Vagina (tissue), 2 donors: ENCODE measurements around the gene SYNM.

Experiments
- CTCF ChIP-seq, 3 experiments: fragments of 450-650 bp in 2 of 3; fragments of 200-600 bp in 1 of 3; sonication (generic) in 1 of 3; IDR thresholded peaks; one replicate each; pipeline ENCODE4 v1.5.1; 2017 to 2019; ENCODE audit warnings: antibody characterized with exemption in 3 of 3, mild to moderate bottlenecking in 2 of 3, moderate library complexity in 2 of 3
- POLR2A ChIP-seq, 2 donors: fragments of 450-650 bp; IDR thresholded peaks; one replicate each; pipeline ENCODE4 v1.6.1; 2017; ENCODE audit warnings: antibody characterized with exemption in 2 of 2, mild to moderate bottlenecking in 2 of 2, moderate library complexity in 2 of 2
- POLR2AphosphoS5 ChIP-seq, 2 donors: sonication (generic); formaldehyde crosslinking; IDR thresholded peaks; one replicate each; pipeline ENCODE4 v1.9.0; 2017; ENCODE audit warnings: antibody characterized with exemption in 2 of 2, mild to moderate bottlenecking in 2 of 2, low read depth in 1 of 2; ENCODE audit not compliant: insufficient read depth in 1 of 2

GRCh38 chr15:99154271-99154670, 49.4 kb downstream of the SYNM start:
- no peak for TF ChIP-seq POLR2AphosphoS5 (IDR thresholded peaks at IDR 0.05; ENCODE audit: insufficient read depth in 1 of 2, low read depth in 1 of 2)
- no peak for TF ChIP-seq POLR2A (IDR thresholded peaks at IDR 0.05)
- no peak for TF ChIP-seq CTCF (IDR thresholded peaks at IDR 0.05)
